A549 treated with DMSO at 1 μM for 4 hours (cell line): ENCODE data around the gene TRPM5. TPM values are rescaled to one million over a fixed set of nuclear protein-coding genes. Genes with fewer than 3 reads are reported as not detected.

Experiments
- total RNA-seq: library from RNA; stranded (reverse); fragments of 200-300 nt; extraction: Qiagen RNA extraction; gene quantifications from 5 replicates; pipeline ENCODE4 v1.2.3, GENCODE V29; 2022; ENCODE audit warnings: low read depth

Gene TRPM5
- total RNA-seq, result not detected in 5 replicates

GRCh38 chr11:2443881-2444820 lies at the start of gene TRPM5:
TSS of gene TRPM5 (minus strand) at chr11:2444514. CDS start at chr11:2423036, 21,478 bp downstream.

GRCh38 chr11:2444821-2445745 lies 769 bp upstream of the TRPM5 start, which contains the start of gene KCNQ1:
TSS of gene KCNQ1 (plus strand) at chr11:2445008. CDS start at chr11:2445099, 91 bp downstream.

GRCh38 chr11:2400069-2400761 lies 44.1 kb downstream of the TRPM5 start, which contains the start of gene TSSC4:
TSS of gene TSSC4 (plus strand) at chr11:2400750. CDS start at chr11:2402634, 1,884 bp downstream.

Other genes with a start within 250 kb of the TRPM5 start
- not detected in 5 replicates for gene ASCL2, start 173.9 kb downstream of the TRPM5 start, total RNA-seq
- gene C11orf21, start 142.6 kb downstream of the TRPM5 start, total RNA-seq, result not detected in 5 replicates
- not detected in 5 replicates for gene TSPAN32, start 142.5 kb downstream of the TRPM5 start, total RNA-seq
- 347 to 412 TPM (median 389 TPM) in 5 replicates for gene CD81, start 67.2 kb downstream of the TRPM5 start, total RNA-seq
- gene TSSC4, start 43.8 kb downstream of the TRPM5 start, total RNA-seq, result 45.9 to 81.0 TPM (median 67.4 TPM) in 5 replicates
- gene KCNQ1, start 494 bp upstream of the TRPM5 start, total RNA-seq, result 0.22 to 0.31 TPM (median 0.24 TPM) in 5 replicates